ENCODE measurements around the gene NDUFS7.
A peak's percentile ranks its signal among the peaks of the same experiment; 100 is the strongest.

NDUFS7 gene

GRCh38 chr19:1401138-1401888 lies 17.6 kb downstream of the NDUFS7 start, which contains the start of gene GAMT:
Gene GAMT (minus strand): TSS chr19:1401542. CDS start chr19:1401476, 66 bp downstream.
- no peak for DNase-seq (ENCODE audit: low read depth)

- DNase-seq (ENCODE audit: low read depth), result no peak
These were observed 18.1 kb downstream of the NDUFS7 start for GRCh38 chr19:1401889-1402217.

- DNase-seq (ENCODE audit: low read depth), result no peak
These were observed 18.8 kb downstream of the NDUFS7 start for GRCh38 chr19:1402411-1403070.

GRCh38 chr19:1406774-1407527 lies 23.2 kb downstream of the NDUFS7 start:
- peak; percentile 98 for DNase-seq (ENCODE audit: low read depth)

- no peak for DNase-seq (ENCODE audit: low read depth)
These were observed 24.0 kb downstream of the NDUFS7 start, which contains the start of gene DAZAP1 for GRCh38 chr19:1407528-1408299. Gene DAZAP1 (plus strand): TSS chr19:1407586. CDS start chr19:1407774, 188 bp downstream.

- DNase-seq (ENCODE audit: low read depth), result peak; percentile 73
These were observed 24.8 kb downstream of the NDUFS7 start for GRCh38 chr19:1408300-1409203.

- no peak for DNase-seq (ENCODE audit: low read depth)
These were observed 25.7 kb downstream of the NDUFS7 start for GRCh38 chr19:1409204-1410005.

GRCh38 chr19:1410136-1410786 lies 26.6 kb downstream of the NDUFS7 start:
- peak; percentile 75 for DNase-seq (ENCODE audit: low read depth)

- no peak for DNase-seq (ENCODE audit: low read depth)
These were observed 27.1 kb downstream of the NDUFS7 start for GRCh38 chr19:1410789-1411188.

- DNase-seq (ENCODE audit: low read depth), result peak; percentile 42
These were observed 27.8 kb downstream of the NDUFS7 start for GRCh38 chr19:1411255-1412191.

GRCh38 chr19:1412323-1412923 lies 28.7 kb downstream of the NDUFS7 start:
- no peak for DNase-seq (ENCODE audit: low read depth)

- DNase-seq (ENCODE audit: low read depth), result no peak
These were observed 29.5 kb downstream of the NDUFS7 start for GRCh38 chr19:1412995-1413800.

- peak; percentile 44 for DNase-seq (ENCODE audit: low read depth)
These were observed 32.5 kb downstream of the NDUFS7 start for GRCh38 chr19:1416014-1416841.

- DNase-seq (ENCODE audit: low read depth), result peak; percentile 87
These were observed 33.4 kb downstream of the NDUFS7 start for GRCh38 chr19:1417145-1417544.

- no peak for DNase-seq (ENCODE audit: low read depth)
These were observed 34.2 kb downstream of the NDUFS7 start for GRCh38 chr19:1417681-1418495.

GRCh38 chr19:1418496-1418775 lies 34.7 kb downstream of the NDUFS7 start:
- DNase-seq (ENCODE audit: low read depth), result no peak

All from iris pigment epithelial cell (primary cell).